ENCODE results near the gene DMC1. TPM values are rescaled to one million over a fixed set of nuclear protein-coding genes. Genes with fewer than 3 reads are reported as not detected.

Gene DMC1
- polyA plus RNA-seq, 1 of the 3 experiments (the other 2 are of a cell fraction): not detected

- no peak overlapping the region for H3K9ac ChIP-seq
- CTCF ChIA-PET: interaction anchor here (1.7 kb wide), 1 partner anchor 450 kb away, joined by 6 read pairs; no protein-coding TSS in a partner anchor
Observed at GRCh38 chr22:38501797-38502672, 67.9 kb downstream of the DMC1 start.

GRCh38 chr22:38497869-38498268 is 72.1 kb downstream of the DMC1 start:
- Histone ChIP-seq H3K9me3 (no peaks in the 10 kb centered on the region), H3F3A (replicated peaks; ENCODE audit: insufficient read depth) (peaks cover 5% of the 10 kb centered on the region), H3K4me3 (ENCODE audit: low read depth in 2 of 2, low read length in 1 of 2) (no peak overlapping the region), H3K27me3 (ENCODE audit: insufficient read depth) (no peaks in the 10 kb centered on the region), H3K27ac (ENCODE audit: low read depth in 2 of 2, low read length in 1 of 2) (no peak overlapping the region), H3K79me2 (ENCODE audit: insufficient read depth) (peaks cover 84% of the 10 kb centered on the region), H4K20me1 (ENCODE audit: insufficient read depth) (peaks cover 82% of the 10 kb centered on the region), H3K9me2 (no peaks in the 10 kb centered on the region), H3K36me3 (replicated peaks in 1 of 2; ENCODE audit: control insufficient read depth in 1 of 2, insufficient read depth in 2 of 2, low read length in 1 of 2) (peaks cover 59% of the 10 kb centered on the region in 2 experiments), H3K4me1 (ENCODE audit: control insufficient read depth in 1 of 2, insufficient read depth in 2 of 2, low read depth in 1 of 2, low read length in 1 of 2) (peaks cover 0 to 16% of the 10 kb centered on the region in 2 experiments; a peak in 3 of 4 replicates), H3K4me2 (no peak overlapping the region), H3K9ac (no peak overlapping the region), H2AFZ (ENCODE audit: low read depth) (no peak overlapping the region)
- ChIA-PET CTCF (no interaction called here), POLR2A (no interaction called here)
- WGBS (ENCODE audit: low lambda C conversion rate): 100% methylated on average over 3 of the region's 3 CpGs
- DNase-seq: no peak
- TF ChIP-seq RAD21 (IDR thresholded peaks at IDR 0.05; ENCODE audit: low read length) (no peak), ZBTB33 (IDR thresholded peaks at IDR 0.05; ENCODE audit: borderline replicate concordance, low read depth) (no peak), SIN3A (IDR thresholded peaks at IDR 0.05; ENCODE audit: borderline replicate concordance, low read depth, low read length) (no peak)

More at GRCh38 chr22:38501797-38502672, 67.9 kb downstream of the DMC1 start:
- H3K4me3 ChIP-seq (ENCODE audit: low read depth in 2 of 2, low read length in 1 of 2): no peak overlapping the region
- H4K20me1 ChIP-seq (ENCODE audit: insufficient read depth): peaks cover 70% of the 10 kb centered on the region
- no peaks in the 10 kb centered on the region for H3K9me3 ChIP-seq
- H3F3A ChIP-seq (replicated peaks; ENCODE audit: insufficient read depth): no peaks in the 10 kb centered on the region
- no peaks in the 10 kb centered on the region for H3K9me2 ChIP-seq
- POLR2A ChIA-PET: no interaction called here
- H3K4me1 ChIP-seq (ENCODE audit: control insufficient read depth in 1 of 2, insufficient read depth in 2 of 2, low read depth in 1 of 2, low read length in 1 of 2): peaks cover 2 to 9% of the 10 kb centered on the region in 2 experiments; a peak in 3 of 4 replicates
- peaks cover 88% of the 10 kb centered on the region for H3K79me2 ChIP-seq (ENCODE audit: insufficient read depth)
- peaks cover 30 to 36% of the 10 kb centered on the region in 2 experiments for H3K36me3 ChIP-seq (replicated peaks in 1 of 2; ENCODE audit: control insufficient read depth in 1 of 2, insufficient read depth in 2 of 2, low read length in 1 of 2)
- peak overlapping the region; percentile 78; the same call in 1 of the 2 replicates for H3K4me2 ChIP-seq
- H2AFZ ChIP-seq (ENCODE audit: low read depth): no peak overlapping the region
- no peak overlapping the region for H3K27ac ChIP-seq (ENCODE audit: low read depth in 2 of 2, low read length in 1 of 2)
- WGBS (ENCODE audit: low lambda C conversion rate): 98% methylated on average over 9 of the region's 10 CpGs
- no peaks in the 10 kb centered on the region for H3K27me3 ChIP-seq (ENCODE audit: insufficient read depth)
- no peak for DNase-seq
- no peak for TF ChIP-seq NFIC (IDR thresholded peaks at IDR 0.05; ENCODE audit: borderline replicate concordance)
- TF ChIP-seq ZBTB33 (IDR thresholded peaks at IDR 0.05; ENCODE audit: borderline replicate concordance, low read depth): no peak
- no peak for TF ChIP-seq TCF12 (IDR thresholded peaks at IDR 0.05)
- TF ChIP-seq TEAD4 (IDR thresholded peaks at IDR 0.05; ENCODE audit: borderline replicate concordance, insufficient read depth): no peak
- no peak for TF ChIP-seq MXI1 (IDR thresholded peaks at IDR 0.05; ENCODE audit: low read depth, low read length)
- TF ChIP-seq RCOR1 (IDR thresholded peaks at IDR 0.05; ENCODE audit: low read length): no peak
